Lower leg skin (tissue), 4 donors: ENCODE results near the gene FEZ2. TPM values are rescaled to one million over a fixed set of nuclear protein-coding genes. Genes with fewer than 3 reads are reported as not detected.

ENCODE experiments used
- DNase-seq, 2 donors: peaks; one replicate each; pipeline ENCODE4 v3.0.0-alpha.2; 2019; ENCODE audit warnings: low spot score in 2 of 2
- H3K4me3 ChIP-seq: fragments of 200-600 bp; sonication (generic); 2 replicates; pipeline ENCODE4 v1.5.1; 2017; ENCODE audit warnings: mild to moderate bottlenecking, low read depth; ENCODE audit not compliant: poor library complexity, severe bottlenecking
- CTCF ChIP-seq, 3 donors: fragments of 450-650 bp; IDR thresholded peaks; one replicate each; pipeline ENCODE4 v1.5.1; 2016; ENCODE audit warnings: antibody characterized with exemption in 3 of 3, mild to moderate bottlenecking in 3 of 3, moderate library complexity in 2 of 3
- POLR2A ChIP-seq, 2 donors: fragments of 450-650 bp; IDR thresholded peaks; one replicate each; pipeline ENCODE4 v1.6.1; 2016 to 2017; ENCODE audit warnings: antibody characterized with exemption in 2 of 2, mild to moderate bottlenecking in 1 of 2, moderate library complexity in 1 of 2
- WGBS, 2 donors: methylation state at CpG; one replicate each; pipeline ENCODE4 v1.1.5; 2018; 5-methylcytosine and 5-hydroxymethylcytosine counted together
- intact Hi-C: fragments of 100-400 bp; cut with DNase I; formaldehyde crosslinking; loops from one replicate; pipeline ENCODE4 v1.15.0; 2023; ENCODE audit warnings: low total_unique reads
- total RNA-seq, 4 donors: library from RNA; depleted of rRNA; stranded (reverse); fragments of >200 nt; gene quantifications; one replicate each; pipeline ENCODE4 v1.1.0, GENCODE V29; 2016

Gene FEZ2
- total RNA-seq, 4 donors from 2014 or later, result 8.1 to 24.0 (median 19.0) TPM

GRCh38 chr2:36584148-36584794, 13.7 kb downstream of the FEZ2 start:
- intact Hi-C loops, result no loop called here
- H3K4me3 ChIP-seq, result no peak overlapping the region
- WGBS, 2 donors, result 89 to 94% methylated on average over 1 of the region's 1 CpG
- no peak for TF ChIP-seq CTCF (IDR thresholded peaks at IDR 0.05)
- no peak for TF ChIP-seq POLR2A (IDR thresholded peaks at IDR 0.05)
- DNase-seq, result no peak

- 58 to 86% methylated on average over 3 of the region's 3 CpGs for WGBS, 2 donors
- TF ChIP-seq CTCF (IDR thresholded peaks at IDR 0.05) (no peak), POLR2A (IDR thresholded peaks at IDR 0.05) (no peak)
- intact Hi-C loops, result no loop called here
- H3K4me3 ChIP-seq, result no peak overlapping the region
- DNase-seq, result no peak
Measured at GRCh38 chr2:36582951-36583350, 15.0 kb downstream of the FEZ2 start.

GRCh38 chr2:36582538-36582937, 15.4 kb downstream of the FEZ2 start:
- TF ChIP-seq CTCF (IDR thresholded peaks at IDR 0.05) (no peak), POLR2A (IDR thresholded peaks at IDR 0.05) (no peak)
- intact Hi-C loops, result no loop called here
- DNase-seq, result no peak
- no peak overlapping the region for H3K4me3 ChIP-seq
- 76 to 89% methylated on average over 5 of the region's 5 CpGs for WGBS, 2 donors

GRCh38 chr2:36579297-36579664, 18.7 kb downstream of the FEZ2 start:
- no peak overlapping the region for H3K4me3 ChIP-seq
- TF ChIP-seq CTCF (IDR thresholded peaks at IDR 0.05) (no peak), POLR2A (IDR thresholded peaks at IDR 0.05) (no peak)
- intact Hi-C loops, result no loop called here
- DNase-seq, result no peak

- DNase-seq, result no peak
- intact Hi-C loops, result no loop called here
- no peak overlapping the region for H3K4me3 ChIP-seq
- TF ChIP-seq POLR2A (IDR thresholded peaks at IDR 0.05), result no peak
- TF ChIP-seq CTCF (IDR thresholded peaks at IDR 0.05), result no peak
- WGBS, 2 donors, result 82 to 85% methylated on average over 10 of the region's 10 CpGs
Measured at GRCh38 chr2:36578343-36579296, 19.3 kb downstream of the FEZ2 start.
